GM19328 (cell line): ENCODE results near the gene CDC42EP5.
"Not testable (repeated sequence)": the region's sequence is repeated elsewhere in the genome, so short reads cannot be mapped to it uniquely, and the experiment has no call there.

Source experiments
- ATAC-seq: cut with Tn5 transposase; IDR thresholded peaks from one replicate; pipeline ENCODE4 v1.9.1; 2021; ENCODE audit warnings: mild to moderate bottlenecking, moderate library complexity; ENCODE audit not compliant: unreplicated experiment

The CDC42EP5 gene

GRCh38 chr19:54449701-54450069 is 23.4 kb downstream of the CDC42EP5 start:
- ATAC-seq: no peak

- ATAC-seq: peak; percentile 92
Measured at GRCh38 chr19:54448774-54449700, 24.1 kb downstream of the CDC42EP5 start, which contains the start of gene LENG8. Gene LENG8 (plus strand): TSS chr19:54449199. CDS start chr19:54451345, 2,146 bp downstream.

GRCh38 chr19:54448040-54448773 is 24.9 kb downstream of the CDC42EP5 start:
- no peak for ATAC-seq

- ATAC-seq: not testable (repeated sequence)
Measured at GRCh38 chr19:54446349-54446748, 26.7 kb downstream of the CDC42EP5 start.

DNA sequence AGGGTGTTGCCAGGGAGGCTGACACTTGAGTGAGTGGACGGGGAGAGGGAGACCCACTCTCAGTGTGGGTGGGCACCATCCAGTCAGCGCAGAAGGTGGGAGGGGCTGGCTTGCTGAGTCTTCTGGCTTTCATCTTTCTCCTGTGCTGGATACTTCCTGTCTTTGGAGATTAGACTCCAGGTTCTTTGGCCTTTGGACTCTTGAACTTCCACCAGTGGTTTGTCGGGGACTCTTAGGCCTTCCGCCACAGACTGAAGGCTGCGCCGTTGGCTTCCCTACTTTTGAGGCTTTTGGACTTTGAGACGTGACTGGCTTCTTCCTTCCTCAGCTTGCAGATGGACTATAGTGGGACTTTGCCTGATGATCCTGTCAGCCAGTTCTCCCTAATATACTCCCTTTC is 28.4 kb downstream of the CDC42EP5 start:
- ATAC-seq: no peak

DNA sequence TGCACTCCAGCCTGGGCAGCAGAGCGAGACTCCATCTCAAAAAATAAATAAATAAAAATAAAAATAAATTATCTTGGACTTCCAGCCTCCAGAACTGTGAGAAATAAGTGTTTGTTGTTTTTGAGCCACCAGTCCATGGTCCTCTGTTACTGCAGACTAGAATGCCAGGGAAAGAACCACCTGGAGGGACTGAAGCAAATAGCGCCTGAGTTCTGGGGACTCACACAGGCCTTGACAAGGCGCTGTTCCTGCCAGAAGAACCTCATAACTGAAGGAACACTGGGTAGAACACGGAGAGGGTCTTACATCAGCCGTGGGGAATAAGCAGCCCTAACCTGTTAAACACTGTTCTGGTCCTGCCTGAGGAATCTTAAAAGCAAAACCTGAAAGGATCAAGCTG is 32.5 kb downstream of the CDC42EP5 start:
- ATAC-seq: no peak

GRCh38 chr19:54439174-54439851 is 33.8 kb downstream of the CDC42EP5 start:
- ATAC-seq: no peak

DNA sequence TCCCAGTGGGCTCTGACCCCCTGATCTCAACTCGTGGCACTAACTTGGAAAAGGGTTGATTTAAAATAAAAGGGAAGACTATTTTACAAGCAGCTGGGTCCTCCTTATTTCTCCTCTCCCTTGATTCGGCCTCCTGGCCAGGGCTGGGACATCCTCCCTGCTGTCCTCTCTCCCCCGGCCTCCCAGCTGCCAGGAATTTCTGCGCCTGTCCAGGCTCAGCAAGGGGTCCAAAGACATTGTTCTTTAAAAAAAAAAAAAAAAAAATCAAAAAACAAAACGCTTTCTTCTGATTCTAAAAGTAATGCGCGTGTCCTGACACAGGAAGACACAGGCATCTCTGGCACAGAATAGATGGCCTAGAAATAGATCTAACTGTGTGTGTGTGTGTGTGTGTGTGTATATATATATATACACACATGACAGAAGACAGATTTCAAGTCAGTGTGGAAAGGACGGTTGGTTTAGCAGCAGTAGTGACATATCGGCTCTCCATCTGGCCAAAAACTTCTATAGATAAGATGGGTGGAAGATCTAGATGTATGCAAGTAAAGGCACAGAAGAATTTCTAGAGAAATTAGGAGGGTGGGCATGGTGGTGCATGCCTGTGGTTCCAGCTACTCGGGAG is 36.4 kb downstream of the CDC42EP5 start:
- ATAC-seq: no peak

- ATAC-seq: no peak
Measured at GRCh38 chr19:54436031-54436523, 37.0 kb downstream of the CDC42EP5 start.

- no peak for ATAC-seq
Measured at GRCh38 chr19:54435551-54436016, 37.5 kb downstream of the CDC42EP5 start.

DNA sequence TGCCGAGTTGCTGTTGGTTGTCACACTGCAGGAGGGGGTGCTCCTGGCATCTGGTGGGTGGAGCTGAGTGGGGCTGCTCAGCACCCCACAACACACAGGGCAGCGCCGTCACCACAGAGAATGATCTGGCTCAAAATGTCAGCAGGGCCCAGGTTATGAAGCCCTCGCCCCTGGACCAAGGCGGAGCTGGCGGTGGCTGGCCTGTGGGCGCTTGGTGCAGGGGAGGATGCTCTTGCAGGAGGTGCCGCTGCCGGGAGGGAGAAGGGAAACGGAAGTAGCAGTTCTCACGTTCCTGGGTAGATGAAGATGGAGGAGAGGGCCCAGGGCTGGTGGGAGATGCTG is 38.3 kb downstream of the CDC42EP5 start:
- ATAC-seq: no peak

- no peak for ATAC-seq
Measured at GRCh38 chr19:54434112-54434872, 38.8 kb downstream of the CDC42EP5 start.

DNA sequence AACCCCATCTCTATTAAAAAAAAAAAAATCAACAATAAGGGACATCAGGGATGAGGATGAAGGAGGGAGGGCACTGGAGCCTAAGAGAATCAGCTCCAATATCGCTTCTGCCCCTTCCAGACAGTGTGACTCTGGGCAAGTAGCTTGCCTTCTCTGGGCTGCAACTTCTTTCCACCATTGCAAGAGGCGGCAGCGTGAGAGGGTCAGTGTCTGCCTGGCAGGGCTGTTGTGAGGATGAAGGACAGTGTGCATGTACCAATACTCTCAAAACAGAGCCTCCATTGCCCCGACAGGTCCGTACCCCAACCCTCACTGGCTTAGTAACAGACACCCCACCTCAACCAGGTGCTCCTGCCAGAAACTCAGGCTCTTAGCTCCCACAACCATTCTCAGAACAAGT is 39.4 kb downstream of the CDC42EP5 start:
- ATAC-seq: no peak

- no peak for ATAC-seq
Measured at GRCh38 chr19:54432144-54432738, 40.9 kb downstream of the CDC42EP5 start.

- ATAC-seq: no peak
Measured at GRCh38 chr19:54431255-54431838, 41.7 kb downstream of the CDC42EP5 start.

GRCh38 chr19:54430306-54431254 is 42.5 kb downstream of the CDC42EP5 start:
- ATAC-seq: no peak

GRCh38 chr19:54429545-54430227 is 43.4 kb downstream of the CDC42EP5 start:
- no peak for ATAC-seq

DNA sequence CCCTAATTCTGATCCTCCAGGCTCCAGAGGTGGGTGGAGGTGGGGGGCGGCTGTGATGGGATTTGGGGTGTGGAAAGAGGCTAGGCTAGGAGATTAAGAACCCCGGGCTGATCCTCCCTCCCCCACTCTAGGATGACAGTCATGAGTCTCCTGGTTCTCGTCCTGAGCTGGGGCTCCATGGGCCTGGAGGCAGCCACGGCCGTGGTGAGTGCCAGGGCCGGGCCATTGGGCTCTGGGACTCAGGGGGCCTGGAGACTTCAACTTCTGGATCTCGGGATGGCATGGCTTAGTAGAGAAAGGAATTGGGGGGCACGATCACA is 44.0 kb downstream of the CDC42EP5 start:
- ATAC-seq: no peak
